ENCODE data around the gene KCNQ5. TPM values are rescaled to one million over a fixed set of nuclear protein-coding genes. Genes with fewer than 3 reads are reported as not detected.

The KCNQ5 gene
- total and polyA plus RNA-seq, 2 of the 8 experiments (the other 6 are each of a cell fraction or from before 2014, with no cell fraction given): 0.83 to 1.2 TPM

DNA sequence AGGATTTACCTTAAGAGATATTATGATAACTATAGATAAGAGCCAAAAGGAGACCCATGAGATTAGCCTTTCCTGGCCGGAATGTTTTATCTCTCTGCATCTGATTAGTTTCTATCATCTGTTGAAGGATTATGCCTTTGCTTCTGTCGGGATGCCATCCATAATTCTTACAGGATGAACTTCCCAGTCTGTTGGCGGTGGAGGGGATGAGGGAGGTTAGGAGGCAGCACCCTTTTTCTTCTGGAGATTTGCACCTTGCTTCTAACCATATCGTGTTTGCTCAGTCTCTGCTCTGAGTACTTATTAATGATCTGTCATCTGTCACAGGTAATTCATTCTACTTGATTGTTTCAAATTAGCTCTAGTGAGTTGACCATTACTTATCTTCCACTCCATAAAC, 311.4 kb downstream of the KCNQ5 start:
- no peak overlapping the region for H3K56ac ChIP-seq (replicated peaks; ENCODE audit: insufficient read length, low read depth, low read length)
- WGBS, 2 experiments (ENCODE audit: extremely low coverage in 1 of 2, insufficient coverage in 1 of 2, insufficient read length in 1 of 2, insufficient replicate concordance in 2 of 2, low coverage in 1 of 2, low lambda C conversion rate in 2 of 2, missing lambda C conversion rate in 1 of 2): 88% methylated on average over 4 of the region's 4 CpGs; no CpG with 5 or more reads in 1 of the 2 experiments
- FAIRE-seq: no peak
- no peaks in the 10 kb centered on the region for H3K9me3 ChIP-seq (ENCODE audit: insufficient read depth in 2 of 2, low read depth in 1 of 2, low read length in 1 of 2)
- no peak overlapping the region for H2AK5ac ChIP-seq (ENCODE audit: low read depth, low read length)
- H3K4me1 ChIP-seq (replicated peaks in 1 of 4; ENCODE audit: control insufficient read depth in 3 of 4, insufficient read depth in 4 of 4, low read length in 3 of 4): peaks cover 0 to 4% (median 0%) of the 10 kb centered on the region in 4 experiments; a peak in 1 of 7 replicates
- no peak overlapping the region for H2BK5ac ChIP-seq (ENCODE audit: low read depth, low read length)
- no peak overlapping the region for H2BK12ac ChIP-seq (ENCODE audit: low read depth, low read length)
- no peak for DNase-seq (ENCODE audit: low read depth in 1 of 2, low spot score in 2 of 2)
- no peak overlapping the region for H4K5ac ChIP-seq (ENCODE audit: insufficient read length, low read depth, low read length)
- no peak overlapping the region for H3K27ac ChIP-seq (ENCODE audit: low read depth, low read length)
- H3K79me1 ChIP-seq (ENCODE audit: low read depth, low read length): no peaks in the 10 kb centered on the region
- H2BK120ac ChIP-seq (replicated peaks; ENCODE audit: low read depth, low read length): no peak overlapping the region
- no peak overlapping the region for H2BK15ac ChIP-seq (ENCODE audit: low read length)
- no peak overlapping the region for H3K18ac ChIP-seq (ENCODE audit: extremely low read depth, low read length)
- H3K36me3 ChIP-seq (ENCODE audit: control insufficient read depth in 2 of 4, insufficient read depth in 4 of 4, low read length in 3 of 4): no peaks in the 10 kb centered on the region
- ChIA-PET CTCF (ENCODE audit: partially characterized antibody) (no interaction called here), POLR2A (ENCODE audit: partially characterized antibody) (no interaction called here)
- H3K23ac ChIP-seq (ENCODE audit: insufficient read length): no peak overlapping the region
- no peak overlapping the region for H3K9ac ChIP-seq (replicated peaks in 1 of 4; ENCODE audit: extremely low read depth in 1 of 4, low read depth in 3 of 4, low read length in 3 of 4)
- H4K91ac ChIP-seq (replicated peaks; ENCODE audit: insufficient read length, low read length): no peak overlapping the region
- H3K4me3 ChIP-seq (ENCODE audit: extremely low read depth in 1 of 4, insufficient read depth in 2 of 4, low read depth in 3 of 4, low read length in 4 of 4): no peak overlapping the region
- no peak overlapping the region for H2BK20ac ChIP-seq (ENCODE audit: low read length)
- no peak for TF ChIP-seq BRCA1 (IDR thresholded peaks at IDR 0.05; ENCODE audit: low read depth, low read length)
- TF ChIP-seq SUZ12 (IDR thresholded peaks at IDR 0.05; ENCODE audit: low read length): no peak
- TF ChIP-seq NANOG (IDR thresholded peaks at IDR 0.05; ENCODE audit: insufficient read depth, low read depth, low read length, poor library complexity, severe bottlenecking): no peak
- no peak for TF ChIP-seq TEAD4 (IDR thresholded peaks at IDR 0.05; ENCODE audit: low read depth, low read length)
- TF ChIP-seq, protein P1, sequence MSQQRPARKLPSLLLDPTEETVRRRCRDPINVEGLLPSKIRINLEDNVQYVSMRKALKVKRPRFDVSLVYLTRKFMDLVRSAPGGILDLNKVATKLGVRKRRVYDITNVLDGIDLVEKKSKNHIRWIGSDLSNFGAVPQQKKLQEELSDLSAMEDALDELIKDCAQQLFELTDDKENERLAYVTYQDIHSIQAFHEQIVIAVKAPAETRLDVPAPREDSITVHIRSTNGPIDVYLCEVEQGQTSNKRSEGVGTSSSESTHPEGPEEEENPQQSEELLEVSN (IDR thresholded peaks at IDR 0.05): no peak
- TF ChIP-seq BCL11A (IDR thresholded peaks at IDR 0.05; ENCODE audit: low read depth in 2 of 2, low read length in 2 of 2): no peak
- TF ChIP-seq, protein P2, sequence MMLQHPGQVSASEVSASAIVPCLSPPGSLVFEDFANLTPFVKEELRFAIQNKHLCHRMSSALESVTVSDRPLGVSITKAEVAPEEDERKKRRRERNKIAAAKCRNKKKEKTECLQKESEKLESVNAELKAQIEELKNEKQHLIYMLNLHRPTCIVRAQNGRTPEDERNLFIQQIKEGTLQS (IDR thresholded peaks at IDR 0.05; ENCODE audit: insufficient read depth, low read depth, low read length): no peak
- TF ChIP-seq RNF2 (IDR thresholded peaks at IDR 0.05; ENCODE audit: borderline replicate concordance, low read depth, low read length, missing control alignments, poor library complexity, severe bottlenecking): no peak
- no peak for TF ChIP-seq KDM5A (IDR thresholded peaks at IDR 0.05; ENCODE audit: low read length)
- no peak for TF ChIP-seq CBX8 (IDR thresholded peaks at IDR 0.05; ENCODE audit: borderline replicate concordance, low read depth, low read length)
- TF ChIP-seq ASH2L (IDR thresholded peaks at IDR 0.05; ENCODE audit: low read length): no peak
- peaks cover 4% of the 10 kb centered on the region; the same call in 1 of the 2 replicates for H3K23me2 ChIP-seq (ENCODE audit: low read depth, low read length)
- no peak overlapping the region for H3K4ac ChIP-seq (replicated peaks; ENCODE audit: insufficient read length, low read depth, low read length)
- H3K27me3 ChIP-seq (replicated peaks in 1 of 4; ENCODE audit: control insufficient read depth in 3 of 4, extremely low read depth in 1 of 4, insufficient read depth in 3 of 4, low read length in 3 of 4): no peaks in the 10 kb centered on the region
- H2AFZ ChIP-seq (ENCODE audit: low read length): no peak overlapping the region
- H3K79me2 ChIP-seq (ENCODE audit: control insufficient read depth in 1 of 2, insufficient read depth in 2 of 2, low read length in 2 of 2): no peaks in the 10 kb centered on the region
- H3K14ac ChIP-seq (ENCODE audit: insufficient read length): no peak overlapping the region
- H4K8ac ChIP-seq (ENCODE audit: extremely low read depth, insufficient read depth, low read length): no peak overlapping the region
- H3K4me2 ChIP-seq (ENCODE audit: insufficient read depth in 1 of 2, low read depth in 2 of 2, low read length in 2 of 2): no peak overlapping the region
- no peaks in the 10 kb centered on the region for H4K20me1 ChIP-seq (replicated peaks in 1 of 2; ENCODE audit: control insufficient read depth in 1 of 2, insufficient read depth in 2 of 2, low read length in 2 of 2)

All from H1 (cell line).